Lung (tissue), 12 donors: ENCODE measurements around the gene ATF6. TPM values are rescaled to one million over a fixed set of nuclear protein-coding genes. Genes with fewer than 3 reads are reported as not detected.
A peak's percentile ranks its signal among the peaks of the same experiment; 100 is the strongest.

Experiments
- ATAC-seq: fragments of 200-7000 bp; cut with Tn5 transposase; one replicate; pipeline ENCODE4 v1.9.1; 2020; ENCODE audit warnings: moderate number of reproducible peaks; ENCODE audit not compliant: insufficient read depth, low FRiP score
- DNase-seq, 3 donors: peaks; one replicate each; pipeline ENCODE4 v3.0.0-alpha.2; 2013 to 2017
- H3K27ac ChIP-seq, 2 donors: one replicate each; pipeline ENCODE4 v1.5.1; 2013; ENCODE audit warnings: mild to moderate bottlenecking in 2 of 2, moderate library complexity in 2 of 2, control low read depth in 1 of 2, inconsistent platforms in 1 of 2, low read depth in 1 of 2, low read length in 1 of 2
- H3K27me3 ChIP-seq, 3 donors: one replicate each; pipeline ENCODE4 v1.5.1; 2013; ENCODE audit warnings: low read length in 2 of 3; ENCODE audit not compliant: control insufficient read depth in 3 of 3, insufficient read depth in 3 of 3
- H3K36me3 ChIP-seq, 4 donors: one replicate each; pipeline ENCODE4 v1.5.1; 2013; ENCODE audit warnings: low read length in 4 of 4, mild to moderate bottlenecking in 1 of 4, moderate library complexity in 1 of 4; ENCODE audit not compliant: control insufficient read depth in 4 of 4, insufficient read depth in 4 of 4
- H3K4me1 ChIP-seq, 5 donors: one replicate each; pipeline ENCODE4 v1.5.1; 2013; ENCODE audit warnings: low read length in 5 of 5, mild to moderate bottlenecking in 2 of 5, moderate library complexity in 1 of 5; ENCODE audit not compliant: control insufficient read depth in 5 of 5, insufficient read depth in 5 of 5
- H3K4me3 ChIP-seq: one replicate; pipeline ENCODE4 v1.5.1; 2013; ENCODE audit warnings: mild to moderate bottlenecking, control low read depth, moderate library complexity
- H3K9ac ChIP-seq, 2 donors: one replicate each; pipeline ENCODE4 v1.5.1; 2013; ENCODE audit warnings: low read length in 2 of 2, control low read depth in 1 of 2; ENCODE audit not compliant: insufficient read depth in 1 of 2
- H3K9me3 ChIP-seq, 4 donors: one replicate each; pipeline ENCODE4 v1.5.1; 2013; ENCODE audit warnings: low read length in 3 of 4, mild to moderate bottlenecking in 1 of 4, moderate library complexity in 1 of 4; ENCODE audit not compliant: control insufficient read depth in 4 of 4, insufficient read depth in 3 of 4
- CTCF ChIP-seq: IDR thresholded peaks from 2 replicates; pipeline ENCODE4 v1.5.1; 2012; ENCODE audit warnings: mild to moderate bottlenecking; ENCODE audit errors: control extremely low read depth, extremely low read depth
- WGBS, 2 donors: extraction: QIAGEN DNeasy Blood & Tissue Kit; methylation state at CpG; one replicate each; pipeline ENCODE4 v1.1.7; 2013; 5-methylcytosine and 5-hydroxymethylcytosine counted together
- polyA plus RNA-seq, 2 donors: library from polyadenylated mRNA; stranded (reverse); fragments of 200-250 nt; gene quantifications; one replicate each; pipeline ENCODE4 v1.2.1, GENCODE V29; 2013
- total RNA-seq, 2 donors: library from RNA; depleted of rRNA in 1 of 2; stranded (reverse); fragments of >200 nt in 1 of 2; gene quantifications; one replicate each; pipeline ENCODE4 v1.2.1, GENCODE V29; 2014 to 2021
- donor health status: control.
- donor health status: control.
- donor health status: Bipolar disorder and iron deficiency.
- donor health status: healthy.
- donor health status: DM: yes; HTN: yes; CAD: no.

Gene ATF6
- total and polyA plus RNA-seq, 4 donors: 4.3 to 44.8 (median 22.6) TPM

DNA sequence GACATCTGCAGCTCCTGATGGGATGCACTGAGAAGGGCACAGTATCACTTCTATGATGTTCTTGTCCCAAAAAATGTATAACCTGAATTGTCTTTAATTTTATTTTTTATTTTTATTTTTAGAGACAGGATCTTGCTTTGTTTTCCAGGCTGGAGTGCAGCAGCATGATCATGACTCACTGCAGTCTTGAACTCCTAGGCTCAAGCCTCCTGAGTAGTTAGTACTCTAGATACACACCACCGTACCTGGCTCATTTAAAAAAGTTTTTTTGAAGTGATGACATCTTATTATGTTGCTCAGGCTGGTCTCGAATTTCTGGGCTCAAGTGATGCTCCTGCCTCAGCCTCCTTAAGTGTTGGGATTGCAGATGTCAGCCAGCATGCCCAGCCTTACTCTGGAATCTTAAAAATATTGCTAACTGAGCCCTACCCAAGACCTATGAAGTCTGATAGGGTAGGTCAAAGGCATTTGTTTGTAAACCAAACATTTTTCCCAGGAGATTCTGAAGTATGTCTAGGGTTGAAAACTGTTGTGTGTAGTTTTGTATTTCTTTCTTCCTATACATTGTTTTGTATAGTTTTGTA is 68.9 kb downstream of the ATF6 start:
- Histone ChIP-seq H3K9ac (no peak overlapping the region), H3K9me3 (no peaks in the 10 kb centered on the region), H3K4me1 (peaks cover 0 to 4% (median 0%) of the 10 kb centered on the region in 5 donors), H3K4me3 (no peak overlapping the region), H3K36me3 (peaks cover 0 to 9% (median 2%) of the 10 kb centered on the region in 4 donors), H3K27ac (no peak overlapping the region), H3K27me3 (no peaks in the 10 kb centered on the region)
- no peak for ATAC-seq
- 76 to 88% methylated on average over 2 of the region's 2 CpGs for WGBS, 2 donors
- DNase-seq: no peak
- TF ChIP-seq CTCF: no peak

GRCh38 chr1:161836018-161836417 is 69.9 kb downstream of the ATF6 start:
- H3K36me3 ChIP-seq: peaks cover 0 to 9% (median 2%) of the 10 kb centered on the region in 4 donors
- no peaks in the 10 kb centered on the region for H3K9me3 ChIP-seq
- no peaks in the 10 kb centered on the region for H3K27me3 ChIP-seq
- DNase-seq (no peak), ATAC-seq (no peak)
- 82% methylated on average over 5 of the region's 5 CpGs for WGBS, 2 donors
- H3K4me1 ChIP-seq: peaks cover 0 to 4% (median 0%) of the 10 kb centered on the region in 5 donors
- H3K4me3 ChIP-seq: no peak overlapping the region
- TF ChIP-seq CTCF: no peak
- no peak overlapping the region for H3K27ac ChIP-seq
- H3K9ac ChIP-seq: no peak overlapping the region

DNA sequence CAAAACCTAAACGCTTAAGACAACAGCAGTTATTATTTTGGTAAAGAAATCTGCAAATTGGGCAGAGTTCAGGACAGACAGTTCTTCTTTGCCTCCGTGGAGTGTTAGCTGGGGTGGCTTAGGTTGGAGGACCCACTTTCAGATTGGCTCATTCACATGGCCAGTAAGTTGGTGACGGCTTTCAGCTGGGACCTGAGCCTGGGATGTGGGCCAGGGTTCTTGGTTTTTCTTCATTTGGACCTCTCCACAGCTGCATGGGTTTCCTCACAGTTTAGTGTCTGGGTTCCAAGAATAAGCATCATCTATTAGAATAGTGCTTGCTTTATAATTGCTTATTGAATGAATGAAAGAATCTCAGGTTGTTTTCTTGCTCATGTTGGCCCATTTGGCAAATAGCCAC is 72.2 kb downstream of the ATF6 start:
- Histone ChIP-seq H3K9me3 (no peaks in the 10 kb centered on the region), H3K4me3 (no peak overlapping the region), H3K9ac (no peak overlapping the region), H3K36me3 (peaks cover 0 to 9% (median 3%) of the 10 kb centered on the region in 4 donors), H3K4me1 (peaks cover 0 to 4% (median 0%) of the 10 kb centered on the region in 5 donors), H3K27me3 (no peaks in the 10 kb centered on the region), H3K27ac (no peak overlapping the region)
- WGBS, 2 donors: 86 to 96% methylated on average over 3 of the region's 3 CpGs
- ATAC-seq: no peak
- TF ChIP-seq CTCF: no peak
- peak in 1 of 3 donors; percentile 21 for DNase-seq

GRCh38 chr1:161838885-161839284 is 72.8 kb downstream of the ATF6 start:
- TF ChIP-seq CTCF: no peak
- no peaks in the 10 kb centered on the region for H3K9me3 ChIP-seq
- peaks cover 0 to 9% (median 3%) of the 10 kb centered on the region in 4 donors for H3K36me3 ChIP-seq
- no peak overlapping the region for H3K4me3 ChIP-seq
- no peaks in the 10 kb centered on the region for H3K27me3 ChIP-seq
- no peak overlapping the region for H3K27ac ChIP-seq
- no peak overlapping the region for H3K9ac ChIP-seq
- peaks cover 0 to 5% (median 0%) of the 10 kb centered on the region in 5 donors for H3K4me1 ChIP-seq
- DNase-seq: no peak
- no peak for ATAC-seq
